H1 (cell line): ENCODE measurements around the gene GABRR3. TPM values are rescaled to one million over a fixed set of nuclear protein-coding genes. Genes with fewer than 3 reads are reported as not detected.

Experiments
- CTCF ChIA-PET: fragments of 300-600 bp; sonication (Branson Sonifier 250); formaldehyde crosslinking; loops from one replicate; lab custom pipeline; 2021; ENCODE audit not compliant: partially characterized antibody; lab: Charles Lee
- POLR2A ChIA-PET: fragments of 300-600 bp; sonication (Branson Sonifier 250); formaldehyde crosslinking; loops from one replicate; lab custom pipeline; 2021; ENCODE audit warnings: inconsistent platforms; ENCODE audit not compliant: partially characterized antibody; lab: Charles Lee
- DNase-seq, 2 experiments: peaks; one replicate each; pipeline versions ENCODE4 v3.0.0 to v3.0.0-alpha.2; 2010 to 2022; ENCODE audit warnings: low spot score in 2 of 2, low read depth in 1 of 2, mixed read lengths in 1 of 2
- FAIRE-seq: peaks from 2 replicates; lab custom pipeline; 2011; peaks lifted over from hg19 to GRCh38; lab: Jason Lieb, UNC
- H2AFZ ChIP-seq: 2 replicates; pipeline ENCODE4 v1.8.1; 2012; ENCODE audit warnings: low read length, inconsistent platforms
- H2AK5ac ChIP-seq: 2 replicates; pipeline ENCODE4 v1.6.1; 2013; ENCODE audit warnings: low read depth, low read length
- H2BK120ac ChIP-seq: replicated peaks from 2 replicates; pipeline ENCODE3; 2013; ENCODE audit warnings: low read depth, low read length, inconsistent platforms
- H2BK12ac ChIP-seq: 2 replicates; pipeline ENCODE4 v1.6.1; 2013; ENCODE audit warnings: low read depth, low read length
- H2BK15ac ChIP-seq: 2 replicates; pipeline ENCODE4 v1.6.1; 2013; ENCODE audit warnings: low read length
- H2BK20ac ChIP-seq: 2 replicates; pipeline ENCODE4 v1.6.1; 2013; ENCODE audit warnings: low read length
- H2BK5ac ChIP-seq: 2 replicates; pipeline ENCODE4 v1.6.1; 2013; ENCODE audit warnings: low read depth, low read length
- H3K14ac ChIP-seq: 2 replicates; pipeline ENCODE4 v1.6.1; 2013; ENCODE audit warnings: inconsistent platforms; ENCODE audit not compliant: insufficient read length
- H3K18ac ChIP-seq: 2 replicates; pipeline ENCODE4 v1.6.1; 2013; ENCODE audit warnings: low read length; ENCODE audit errors: extremely low read depth
- H3K23ac ChIP-seq: 2 replicates; pipeline ENCODE4 v1.6.1; 2013; ENCODE audit warnings: inconsistent platforms; ENCODE audit not compliant: insufficient read length
- H3K23me2 ChIP-seq: 2 replicates; pipeline ENCODE4 v1.6.1; 2013; ENCODE audit warnings: low read depth, low read length
- H3K27ac ChIP-seq: 2 replicates; pipeline ENCODE4 v1.6.1; 2011; ENCODE audit warnings: low read depth, low read length, inconsistent platforms
- H3K27me3 ChIP-seq, 4 experiments: replicated peaks in 1 of 4; 1 replicate in 1 of 4; 2 replicates in 3 of 4; pipeline versions ENCODE4 v1.6.1 to v1.8.1; 2011 to 2013; ENCODE audit warnings: low read length in 3 of 4, mild to moderate bottlenecking in 3 of 4, inconsistent platforms in 2 of 4, mixed read lengths in 2 of 4, moderate library complexity in 1 of 4; ENCODE audit not compliant: control insufficient read depth in 3 of 4, insufficient read depth in 3 of 4; ENCODE audit errors: extremely low read depth in 1 of 4
- H3K36me3 ChIP-seq, 4 experiments: 2 replicates each; pipeline versions ENCODE4 v1.6.1 to v1.8.1; 2011 to 2013; ENCODE audit warnings: mild to moderate bottlenecking in 4 of 4, low read length in 3 of 4, moderate library complexity in 2 of 4, control low read depth in 1 of 4, inconsistent platforms in 1 of 4; ENCODE audit not compliant: insufficient read depth in 4 of 4, control insufficient read depth in 2 of 4
- H3K4ac ChIP-seq: replicated peaks from 2 replicates; pipeline ENCODE3; 2013; ENCODE audit warnings: low read length, low read depth, mixed read lengths, inconsistent platforms; ENCODE audit not compliant: insufficient read length
- H3K4me1 ChIP-seq, 4 experiments: replicated peaks in 1 of 4; 1 replicate in 1 of 4; 2 replicates in 3 of 4; pipeline versions ENCODE4 v1.6.1 to v1.8.1; 2011 to 2013; ENCODE audit warnings: low read length in 3 of 4, inconsistent platforms in 2 of 4, mixed read lengths in 1 of 4; ENCODE audit not compliant: insufficient read depth in 4 of 4, control insufficient read depth in 3 of 4
- H3K4me2 ChIP-seq, 2 experiments: 2 replicates each; pipeline versions ENCODE4 v1.6.1 to v1.8.1; 2011 to 2013; ENCODE audit warnings: low read depth in 2 of 2, low read length in 2 of 2, control low read depth in 1 of 2, inconsistent platforms in 1 of 2, mild to moderate bottlenecking in 1 of 2; ENCODE audit not compliant: insufficient read depth in 1 of 2
- H3K4me3 ChIP-seq, 4 experiments: fragments of 200-600, 300-600 bp in 1 of 4; sonication (generic), shearing (Covaris generic), sonication (Bioruptor Twin) in 1 of 4; 2 replicates each; pipeline versions ENCODE4 v1.5.1 to v1.8.1; 2011 to 2016; ENCODE audit warnings: low read length in 4 of 4, low read depth in 3 of 4, control low read depth in 2 of 4, inconsistent platforms in 2 of 4, mild to moderate bottlenecking in 2 of 4, mixed read lengths in 1 of 4, moderate library complexity in 1 of 4; ENCODE audit not compliant: insufficient read depth in 2 of 4; ENCODE audit errors: extremely low read depth in 1 of 4
- H3K56ac ChIP-seq: replicated peaks from 2 replicates; pipeline ENCODE3; 2013; ENCODE audit warnings: low read depth, mild to moderate bottlenecking, mixed read lengths, low read length, inconsistent platforms; ENCODE audit not compliant: insufficient read length
- H3K79me1 ChIP-seq: 2 replicates; pipeline ENCODE4 v1.6.1; 2013; ENCODE audit warnings: low read depth, low read length, control low read depth
- H3K79me2 ChIP-seq, 2 experiments: 2 replicates each; pipeline versions ENCODE4 v1.6.1 to v1.8.1; 2012 to 2013; ENCODE audit warnings: low read length in 2 of 2, mild to moderate bottlenecking in 2 of 2, inconsistent platforms in 1 of 2; ENCODE audit not compliant: insufficient read depth in 2 of 2, control insufficient read depth in 1 of 2
- H3K9ac ChIP-seq, 4 experiments: replicated peaks in 1 of 4; 1 replicate in 1 of 4; 2 replicates in 3 of 4; pipeline versions ENCODE4 v1.6.1 to v1.8.1; 2011 to 2013; ENCODE audit warnings: low read depth in 3 of 4, low read length in 3 of 4, control low read depth in 2 of 4, mild to moderate bottlenecking in 2 of 4, moderate library complexity in 2 of 4, inconsistent platforms in 1 of 4; ENCODE audit errors: extremely low read depth in 1 of 4
- H3K9me3 ChIP-seq, 2 experiments: 2 replicates each; pipeline versions ENCODE4 v1.6.1 to v1.8.1; 2012 to 2013; ENCODE audit warnings: mild to moderate bottlenecking in 2 of 2, moderate library complexity in 2 of 2, control low read depth in 1 of 2, inconsistent platforms in 1 of 2, low read depth in 1 of 2, low read length in 1 of 2, mixed read lengths in 1 of 2; ENCODE audit not compliant: insufficient read depth in 2 of 2
- H4K20me1 ChIP-seq, 2 experiments: replicated peaks in 1 of 2; 2 replicates each; pipeline versions ENCODE3 to v1.8.1; 2011 to 2013; ENCODE audit warnings: inconsistent platforms in 2 of 2, low read length in 2 of 2, mild to moderate bottlenecking in 1 of 2; ENCODE audit not compliant: insufficient read depth in 2 of 2, control insufficient read depth in 1 of 2
- H4K5ac ChIP-seq: 2 replicates; pipeline ENCODE4 v1.6.1; 2013; ENCODE audit warnings: low read length, low read depth, mixed read lengths, inconsistent platforms; ENCODE audit not compliant: insufficient read length
- H4K8ac ChIP-seq: 2 replicates; pipeline ENCODE4 v1.8.0; 2013; ENCODE audit warnings: mild to moderate bottlenecking, moderate library complexity, low read length, inconsistent platforms; ENCODE audit not compliant: insufficient read depth; ENCODE audit errors: extremely low read depth
- H4K91ac ChIP-seq: replicated peaks from 2 replicates; pipeline ENCODE3; 2013; ENCODE audit warnings: low read length, mixed read lengths, inconsistent platforms; ENCODE audit not compliant: insufficient read length
- ATF2 ChIP-seq: IDR thresholded peaks from 2 replicates; pipeline ENCODE4 v1.6.1; 2012; ENCODE audit warnings: low read length, inconsistent platforms
- EP300 ChIP-seq, 2 experiments: IDR thresholded peaks; 1 replicate in 1 of 2; 2 replicates in 1 of 2; pipeline ENCODE4 v1.6.1; 2011 to 2012; ENCODE audit warnings: low read depth in 2 of 2, low read length in 2 of 2, mild to moderate bottlenecking in 2 of 2, borderline replicate concordance in 1 of 2, inconsistent platforms in 1 of 2, moderate library complexity in 1 of 2
- KDM5A ChIP-seq: fragments of 200-600 bp; IDR thresholded peaks from 2 replicates; pipeline ENCODE4 v1.7.1; 2012; ENCODE audit warnings: mild to moderate bottlenecking, low read length, inconsistent platforms, mixed read lengths
- POLR2A ChIP-seq, 2 experiments: IDR thresholded peaks; 1 replicate in 1 of 2; 2 replicates in 1 of 2; pipeline ENCODE4 v1.6.1; 2011; ENCODE audit warnings: low read depth in 2 of 2, low read length in 2 of 2, mild to moderate bottlenecking in 2 of 2; ENCODE audit errors: control extremely low read depth in 1 of 2
- SP4 ChIP-seq: IDR thresholded peaks from 2 replicates; pipeline ENCODE4 v1.6.1; 2012; ENCODE audit warnings: low read length, inconsistent platforms
- WGBS, 2 experiments: shearing (Covaris generic) in 1 of 2; methylation state at CpG; one replicate each; pipeline versions ENCODE4 v1.1.6 to v1.1.7; 2013 to 2015; ENCODE audit warnings: low lambda C conversion rate in 2 of 2, mixed read lengths in 2 of 2, inconsistent platforms in 1 of 2, low coverage in 1 of 2, missing lambda C conversion rate in 1 of 2; ENCODE audit not compliant: insufficient replicate concordance in 2 of 2, insufficient coverage in 1 of 2, insufficient read length in 1 of 2; ENCODE audit errors: extremely low coverage in 1 of 2, missing lambda C conversion rate in 1 of 2; 5-methylcytosine and 5-hydroxymethylcytosine counted together
- polyA plus RNA-seq, 7 experiments: library from polyadenylated mRNA; depleted of rRNA in 3 of 7; stranded (reverse) in 5 of 7; unstranded in 2 of 7; fragments of >200 nt in 5 of 7; fragments of 200-250 nt in 2 of 7; gene quantifications; 1 replicate in 5 of 7; 2 replicates in 1 of 7; 4 replicates in 1 of 7; pipeline versions ENCODE4 v1.2.1 to v1.2.3, GENCODE V29; 2011 to 2013; ENCODE audit warnings: missing spikeins in 2 of 7, mixed read lengths in 2 of 7
- total RNA-seq: library from RNA; stranded (reverse); fragmentation: NEBNext Ultra II Directional; extraction: Animal tissue kit (Norgen Biotek cat#: 25700); gene quantifications from 2 replicates; pipeline ENCODE4 v1.2.1, GENCODE V29; 2021

GABRR3 gene
- total and polyA plus RNA-seq, 2 of the 8 experiments (the other 6 are each of a cell fraction or from before 2014, with no cell fraction given) = not detected

GRCh38 chr3:97956051-97956450 lies 79.1 kb downstream of the GABRR3 start:
- no peaks in the 10 kb centered on the region for H3K4me1 ChIP-seq
- no peak overlapping the region for H2BK20ac ChIP-seq
- H3K4me2 ChIP-seq = no peak overlapping the region
- H4K8ac ChIP-seq = no peak overlapping the region
- H3K4me3 ChIP-seq = no peak overlapping the region
- TF ChIP-seq EP300 (IDR thresholded peaks at IDR 0.05; ENCODE audit: borderline replicate concordance in 1 of 2, low read depth in 2 of 2, low read length in 2 of 2) (no peak), SP4 (no peak), ATF2 (no peak), KDM5A (no peak), POLR2A (IDR thresholded peaks at IDR 0.05; ENCODE audit: control extremely low read depth in 1 of 2, low read depth in 2 of 2, low read length in 2 of 2) (no peak)
- H3K9me3 ChIP-seq = no peaks in the 10 kb centered on the region
- CTCF ChIA-PET = interaction anchor here (0.6 to 2.0 kb wide), 3 partner anchors 15 to 56 kb away, joined by 4 to 6 read pairs (median 4); no protein-coding TSS in a partner anchor
- no peak overlapping the region for H2AK5ac ChIP-seq
- H3K14ac ChIP-seq = no peak overlapping the region
- POLR2A ChIA-PET = no interaction called here
- no peak overlapping the region for H2BK5ac ChIP-seq
- DNase-seq (no peak), FAIRE-seq (no peak)
- H3K36me3 ChIP-seq = peaks cover 0 to 2% (median 0%) of the 10 kb centered on the region in 4 experiments; a peak in 2 of 8 replicates
- no peak overlapping the region for H2BK15ac ChIP-seq
- no peak overlapping the region for H3K56ac ChIP-seq
- WGBS, 2 experiments = 94% methylated on average over 3 of the region's 3 CpGs; no CpG with 5 or more reads in 1 of the 2 experiments
- no peak overlapping the region for H2BK120ac ChIP-seq
- no peak overlapping the region for H3K4ac ChIP-seq
- no peak overlapping the region for H3K18ac ChIP-seq
- no peak overlapping the region for H2BK12ac ChIP-seq
- H4K5ac ChIP-seq = no peak overlapping the region
- H3K27me3 ChIP-seq = no peaks in the 10 kb centered on the region
- H4K91ac ChIP-seq = no peak overlapping the region
- no peak overlapping the region for H3K27ac ChIP-seq
- no peaks in the 10 kb centered on the region for H3K79me2 ChIP-seq
- H3K9ac ChIP-seq = no peak overlapping the region
- H4K20me1 ChIP-seq = no peaks in the 10 kb centered on the region
- H3K23ac ChIP-seq = no peak overlapping the region
- H3K79me1 ChIP-seq = no peaks in the 10 kb centered on the region
- no peak overlapping the region for H2AFZ ChIP-seq
- H3K23me2 ChIP-seq = no peaks in the 10 kb centered on the region
